A673 (cell line): ENCODE measurements around the gene PRPF6. TPM values are rescaled to one million over a fixed set of nuclear protein-coding genes. Genes with fewer than 3 reads are reported as not detected.

Experiments
- BruUV-seq: library from RNA; stranded (reverse); fragments of 400-500 nt; replicated peaks from 2 replicates; lab custom pipeline; 2021; lab: Mats Ljungman, UMichigan
- CTCF ChIA-PET: fragments of 300-600 bp; sonication (Branson Sonifier 250); formaldehyde crosslinking; loops from one replicate; lab custom pipeline; 2022; ENCODE audit warnings: antibody characterized with exemption; lab: Charles Lee
- POLR2A ChIA-PET: fragments of 300-600 bp; sonication (Branson Sonifier 250); formaldehyde crosslinking; loops from one replicate; lab custom pipeline; 2022; ENCODE audit warnings: antibody characterized with exemption; ENCODE audit not compliant: low non-redundant PET; lab: Charles Lee
- DNase-seq: peaks from one replicate; pipeline ENCODE4 v3.0.0-alpha.2; 2015; ENCODE audit warnings: low spot score
- H3K27ac ChIP-seq: fragments of 200-600 bp; sonication (generic); 2 replicates; pipeline ENCODE4 v1.5.1; 2016; ENCODE audit warnings: mixed run types, low read depth, mild to moderate bottlenecking, mixed read lengths, antibody characterized with exemption, low read length; ENCODE audit not compliant: poor library complexity, severe bottlenecking
- H3K27me3 ChIP-seq: fragments of 200-600 bp; sonication (generic); replicated peaks from 2 replicates; pipeline ENCODE4 v1.6.1; 2017; ENCODE audit warnings: mixed run types, low read depth, mild to moderate bottlenecking, mixed read lengths, antibody characterized with exemption, low read length; ENCODE audit not compliant: insufficient read depth, poor library complexity
- H3K36me3 ChIP-seq: fragments of 200-600 bp; sonication (generic); 2 replicates; pipeline ENCODE4 v1.6.1; 2016; ENCODE audit warnings: mixed run types, mild to moderate bottlenecking, mixed read lengths, antibody characterized with exemption, low read length; ENCODE audit not compliant: insufficient read depth, poor library complexity, severe bottlenecking
- H3K4me1 ChIP-seq: fragments of 200-600 bp; sonication (generic); 2 replicates; pipeline ENCODE4 v1.6.1; 2017; ENCODE audit warnings: mixed run types, mild to moderate bottlenecking, mixed read lengths, antibody characterized with exemption, low read length; ENCODE audit not compliant: insufficient read depth, poor library complexity, severe bottlenecking
- H3K4me3 ChIP-seq: fragments of 200-600 bp; sonication (generic); 2 replicates; pipeline ENCODE4 v1.5.1; 2016; ENCODE audit warnings: low read depth, mixed run types, mild to moderate bottlenecking, mixed read lengths, low read length; ENCODE audit not compliant: poor library complexity, severe bottlenecking
- H3K9me3 ChIP-seq: fragments of 200-600 bp; sonication (generic); 2 replicates; pipeline ENCODE4 v1.6.1; 2016; ENCODE audit warnings: mixed run types, low read depth, mild to moderate bottlenecking, mixed read lengths, antibody characterized with exemption, low read length; ENCODE audit not compliant: poor library complexity, severe bottlenecking
- CTCF ChIP-seq: fragments of 300-800, 200-600 bp; sonication (generic); conservative IDR thresholded peaks from 2 replicates; pipeline ENCODE4 v1.5.1; 2017; ENCODE audit warnings: low read depth, mild to moderate bottlenecking, antibody characterized with exemption, low read length, moderate library complexity, mixed read lengths
- EZH2 ChIP-seq: fragments of 200-600 bp; sonication (generic); IDR thresholded peaks from 2 replicates; pipeline ENCODE4 v1.6.1; 2017; ENCODE audit warnings: borderline replicate concordance, low read depth, mild to moderate bottlenecking, mixed read lengths, antibody characterized with exemption, low read length; ENCODE audit not compliant: poor library complexity, severe bottlenecking
- intact Hi-C: fragments of 100-400 bp; cut with micrococcal nuclease; formaldehyde crosslinking; loops from one replicate; pipeline ENCODE4 v1.10.0; 2022; ENCODE audit not compliant: unreplicated experiment
- total RNA-seq: library from RNA; stranded (reverse); gene quantifications from 2 replicates; pipeline ENCODE4 v1.2.3, GENCODE V29; 2021

Gene PRPF6
- total RNA-seq, 1 experiment from 2014 or later, result 86.3 TPM

GRCh38 chr20:63946986-63947637, 33.8 kb upstream of the PRPF6 start:
- ChIA-PET POLR2A (no interaction called here), CTCF (no interaction called here)
- Histone ChIP-seq H3K4me1 (peaks cover 30% of the 10 kb centered on the region), H3K36me3 (peaks cover 23% of the 10 kb centered on the region), H3K27ac (no peak overlapping the region), H3K4me3 (no peak overlapping the region), H3K27me3 (no peaks in the 10 kb centered on the region), H3K9me3 (no peaks in the 10 kb centered on the region)
- intact Hi-C loops, result no loop called here
- no peak for DNase-seq
- TF ChIP-seq CTCF (no peak), EZH2 (no peak)
- BruUV-seq, result no TSS peak

- H3K4me1 ChIP-seq, result peaks cover 30% of the 10 kb centered on the region
- no peak for DNase-seq
- intact Hi-C loops, result no loop called here
- peaks cover 23% of the 10 kb centered on the region for H3K36me3 ChIP-seq
- H3K27me3 ChIP-seq, result no peaks in the 10 kb centered on the region
- H3K9me3 ChIP-seq, result no peaks in the 10 kb centered on the region
- no peak overlapping the region for H3K27ac ChIP-seq
- no peak overlapping the region for H3K4me3 ChIP-seq
- CTCF ChIA-PET, result no interaction called here
- POLR2A ChIA-PET, result no interaction called here
- TF ChIP-seq CTCF (no peak), EZH2 (no peak)
- BruUV-seq, result no TSS peak
These were observed 33.1 kb upstream of the PRPF6 start for GRCh38 chr20:63947638-63948456.

GRCh38 chr20:63950701-63951397, 30.1 kb upstream of the PRPF6 start:
- Histone ChIP-seq H3K4me3 (no peak overlapping the region), H3K27ac (no peak overlapping the region), H3K4me1 (peaks cover 30% of the 10 kb centered on the region), H3K27me3 (no peaks in the 10 kb centered on the region), H3K9me3 (no peaks in the 10 kb centered on the region), H3K36me3 (no peaks in the 10 kb centered on the region)
- TF ChIP-seq EZH2 (no peak), CTCF (no peak)
- ChIA-PET CTCF (no interaction called here), POLR2A (no interaction called here)
- BruUV-seq, result no TSS peak
- no peak for DNase-seq
- intact Hi-C loops, result no loop called here
